Measurements from ENCODE around the gene BAD.
A peak's percentile ranks its signal among the peaks of the same experiment; 100 is the strongest.

Gene BAD

GRCh38 chr11:64276653-64277431 is 7.6 kb downstream of the BAD start:
- Mint-ChIP-seq H3K27ac (no peak overlapping the region), H3K4me1 (no peaks in the 10 kb centered on the region), H3K9me3 (no peaks in the 10 kb centered on the region), H3K4me3 (no peak overlapping the region), H3K27me3 (no peaks in the 10 kb centered on the region), H3K36me3 (peaks cover 2% of the 10 kb centered on the region)

- Mint-ChIP-seq H3K4me1 (no peaks in the 10 kb centered on the region), H3K27ac (no peak overlapping the region), H3K27me3 (no peaks in the 10 kb centered on the region), H3K36me3 (peaks cover 2% of the 10 kb centered on the region), H3K9me3 (no peaks in the 10 kb centered on the region), H3K4me3 (no peak overlapping the region)
Observed at GRCh38 chr11:64275841-64276240, 8.6 kb downstream of the BAD start.

- H3K9me3 Mint-ChIP-seq, result no peaks in the 10 kb centered on the region
- H3K36me3 Mint-ChIP-seq, result peaks cover 2% of the 10 kb centered on the region
- no peak overlapping the region for H3K27ac Mint-ChIP-seq
- no peaks in the 10 kb centered on the region for H3K27me3 Mint-ChIP-seq
- no peaks in the 10 kb centered on the region for H3K4me1 Mint-ChIP-seq
- H3K4me3 Mint-ChIP-seq, result no peak overlapping the region
Observed at GRCh38 chr11:64275031-64275800, 9.2 kb downstream of the BAD start.

- Mint-ChIP-seq H3K36me3 (no peaks in the 10 kb centered on the region), H3K27ac (peak overlapping the region; percentile 97), H3K4me3 (peak overlapping the region; percentile 97), H3K4me1 (peaks cover 13% of the 10 kb centered on the region), H3K27me3 (no peaks in the 10 kb centered on the region), H3K9me3 (no peaks in the 10 kb centered on the region)
Observed at GRCh38 chr11:64269540-64270220, 14.8 kb downstream of the BAD start.

GRCh38 chr11:64268893-64269539 is 15.4 kb downstream of the BAD start:
- H3K4me3 Mint-ChIP-seq, result peak overlapping the region; percentile 97
- no peaks in the 10 kb centered on the region for H3K9me3 Mint-ChIP-seq
- peak overlapping the region; percentile 94 for H3K27ac Mint-ChIP-seq
- H3K36me3 Mint-ChIP-seq, result no peaks in the 10 kb centered on the region
- no peaks in the 10 kb centered on the region for H3K27me3 Mint-ChIP-seq
- peaks cover 13% of the 10 kb centered on the region for H3K4me1 Mint-ChIP-seq

GRCh38 chr11:64268025-64268892 is 16.2 kb downstream of the BAD start:
- H3K27me3 Mint-ChIP-seq, result no peaks in the 10 kb centered on the region
- no peaks in the 10 kb centered on the region for H3K36me3 Mint-ChIP-seq
- H3K4me1 Mint-ChIP-seq, result peaks cover 13% of the 10 kb centered on the region
- no peaks in the 10 kb centered on the region for H3K9me3 Mint-ChIP-seq
- peak overlapping the region; percentile 97 for H3K4me3 Mint-ChIP-seq
- H3K27ac Mint-ChIP-seq, result peak overlapping the region; percentile 94

- no peaks in the 10 kb centered on the region for H3K9me3 Mint-ChIP-seq
Observed at GRCh38 chr11:64267207-64267945, 17.1 kb downstream of the BAD start.

GRCh38 chr11:64266339-64266738 is 18.1 kb downstream of the BAD start:
- Mint-ChIP-seq H3K27me3 (no peaks in the 10 kb centered on the region), H3K4me3 (no peak overlapping the region), H3K27ac (no peak overlapping the region), H3K4me1 (peaks cover 13% of the 10 kb centered on the region), H3K36me3 (no peaks in the 10 kb centered on the region), H3K9me3 (no peaks in the 10 kb centered on the region)

More at GRCh38 chr11:64267207-64267945, 17.1 kb downstream of the BAD start:
- Mint-ChIP-seq H3K27me3 (no peaks in the 10 kb centered on the region), H3K36me3 (no peaks in the 10 kb centered on the region), H3K4me1 (peaks cover 13% of the 10 kb centered on the region), H3K27ac (no peak overlapping the region), H3K4me3 (no peak overlapping the region)

- peaks cover 13% of the 10 kb centered on the region for H3K4me1 Mint-ChIP-seq
- H3K36me3 Mint-ChIP-seq, result no peaks in the 10 kb centered on the region
- no peaks in the 10 kb centered on the region for H3K9me3 Mint-ChIP-seq
- no peak overlapping the region for H3K4me3 Mint-ChIP-seq
- no peaks in the 10 kb centered on the region for H3K27me3 Mint-ChIP-seq
- no peak overlapping the region for H3K27ac Mint-ChIP-seq
Observed at GRCh38 chr11:64265176-64266160, 19.0 kb downstream of the BAD start.

GRCh38 chr11:64264371-64264852 is 20.1 kb downstream of the BAD start:
- H3K36me3 Mint-ChIP-seq, result no peaks in the 10 kb centered on the region
- H3K27me3 Mint-ChIP-seq, result no peaks in the 10 kb centered on the region
- H3K4me3 Mint-ChIP-seq, result no peak overlapping the region
- no peaks in the 10 kb centered on the region for H3K9me3 Mint-ChIP-seq
- H3K4me1 Mint-ChIP-seq, result peaks cover 16% of the 10 kb centered on the region
- no peak overlapping the region for H3K27ac Mint-ChIP-seq

- H3K9me3 Mint-ChIP-seq, result no peaks in the 10 kb centered on the region
- H3K4me1 Mint-ChIP-seq, result peaks cover 13% of the 10 kb centered on the region
- no peaks in the 10 kb centered on the region for H3K27me3 Mint-ChIP-seq
- H3K4me3 Mint-ChIP-seq, result no peak overlapping the region
- H3K27ac Mint-ChIP-seq, result no peak overlapping the region
- H3K36me3 Mint-ChIP-seq, result no peaks in the 10 kb centered on the region
Observed at GRCh38 chr11:64263947-64264317, 20.5 kb downstream of the BAD start.

GRCh38 chr11:64263021-64263946 is 21.2 kb downstream of the BAD start:
- no peak overlapping the region for H3K4me3 Mint-ChIP-seq
- H3K27me3 Mint-ChIP-seq, result no peaks in the 10 kb centered on the region
- no peak overlapping the region for H3K27ac Mint-ChIP-seq
- H3K9me3 Mint-ChIP-seq, result no peaks in the 10 kb centered on the region
- H3K4me1 Mint-ChIP-seq, result peaks cover 8% of the 10 kb centered on the region
- H3K36me3 Mint-ChIP-seq, result no peaks in the 10 kb centered on the region

Data from activated naive CD4-positive, alpha-beta T cell treated with anti-CD3 and anti-CD28 coated beads, Interleukin-2, amount 50 U/mL, for 24 hours (primary cell).